Mammary epithelial cell (primary cell): Measurements from ENCODE around the gene DHX40.

ENCODE experiments used
- EZH2 ChIP-seq: IDR thresholded peaks from 2 replicates; pipeline ENCODE4 v1.6.1; 2012; ENCODE audit warnings: low read length, inconsistent platforms, borderline replicate concordance
- TF ChIP-seq, protein P1 (sequence below), 2 donors: IDR thresholded peaks in 1 of 2; conservative IDR thresholded peaks in 1 of 2; 2 replicates each; pipeline ENCODE4 v1.5.1; 2011 to 2012; ENCODE audit warnings: inconsistent platforms in 2 of 2, low read length in 2 of 2, mild to moderate bottlenecking in 2 of 2, control low read depth in 1 of 2, low read depth in 1 of 2; ENCODE audit not compliant: insufficient read depth in 1 of 2; ENCODE audit errors: extremely low read depth in 1 of 2

- no peak for TF ChIP-seq EZH2
- TF ChIP-seq, protein P1, sequence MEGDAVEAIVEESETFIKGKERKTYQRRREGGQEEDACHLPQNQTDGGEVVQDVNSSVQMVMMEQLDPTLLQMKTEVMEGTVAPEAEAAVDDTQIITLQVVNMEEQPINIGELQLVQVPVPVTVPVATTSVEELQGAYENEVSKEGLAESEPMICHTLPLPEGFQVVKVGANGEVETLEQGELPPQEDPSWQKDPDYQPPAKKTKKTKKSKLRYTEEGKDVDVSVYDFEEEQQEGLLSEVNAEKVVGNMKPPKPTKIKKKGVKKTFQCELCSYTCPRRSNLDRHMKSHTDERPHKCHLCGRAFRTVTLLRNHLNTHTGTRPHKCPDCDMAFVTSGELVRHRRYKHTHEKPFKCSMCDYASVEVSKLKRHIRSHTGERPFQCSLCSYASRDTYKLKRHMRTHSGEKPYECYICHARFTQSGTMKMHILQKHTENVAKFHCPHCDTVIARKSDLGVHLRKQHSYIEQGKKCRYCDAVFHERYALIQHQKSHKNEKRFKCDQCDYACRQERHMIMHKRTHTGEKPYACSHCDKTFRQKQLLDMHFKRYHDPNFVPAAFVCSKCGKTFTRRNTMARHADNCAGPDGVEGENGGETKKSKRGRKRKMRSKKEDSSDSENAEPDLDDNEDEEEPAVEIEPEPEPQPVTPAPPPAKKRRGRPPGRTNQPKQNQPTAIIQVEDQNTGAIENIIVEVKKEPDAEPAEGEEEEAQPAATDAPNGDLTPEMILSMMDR (conservative IDR thresholded peaks at IDR 0.05 in 1 of 2, IDR thresholded peaks at IDR 0.05 in 1 of 2; ENCODE audit: extremely low read depth in 1 of 2, insufficient read depth in 1 of 2, low read depth in 1 of 2, low read length in 2 of 2): no peak
Measured at GRCh38 chr17:59530531-59530930, 34.9 kb upstream of the DHX40 start.
